NCI-H187 (cell line): ENCODE results near the gene VPS13D.

Experiments
- DNase-seq, 2 experiments: peaks; one replicate each; lab custom pipeline; 2025; lab: John Stamatoyannopoulos, UW

VPS13D gene

DNA sequence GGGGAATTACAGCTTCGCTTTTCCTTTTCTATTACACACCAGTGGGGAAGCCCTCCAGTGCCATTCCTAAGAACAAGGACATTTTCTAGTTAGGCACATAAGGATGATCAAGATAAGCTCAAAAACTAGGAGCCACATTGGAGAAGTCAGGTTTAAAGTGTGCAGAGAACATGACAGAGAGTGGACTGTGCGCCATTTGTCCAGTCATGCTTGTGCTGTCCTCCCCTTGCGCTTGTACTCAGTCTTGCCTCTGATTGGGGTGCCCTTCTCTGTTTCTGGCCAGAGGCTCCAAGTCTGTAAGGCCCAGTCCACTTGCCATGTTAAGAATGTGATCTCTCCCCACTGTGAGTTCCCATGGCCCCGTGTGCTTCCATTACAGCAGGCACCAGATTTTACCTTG lies 198.5 kb downstream of the VPS13D start:
- DNase-seq, result no peak

- no peak for DNase-seq
Observed at GRCh38 chr1:12430525-12430924, 200.7 kb downstream of the VPS13D start.

- no peak for DNase-seq
Observed at GRCh38 chr1:12432897-12433296, 203.1 kb downstream of the VPS13D start.

- no peak for DNase-seq
Observed at GRCh38 chr1:12433323-12434053, 203.7 kb downstream of the VPS13D start.

DNA sequence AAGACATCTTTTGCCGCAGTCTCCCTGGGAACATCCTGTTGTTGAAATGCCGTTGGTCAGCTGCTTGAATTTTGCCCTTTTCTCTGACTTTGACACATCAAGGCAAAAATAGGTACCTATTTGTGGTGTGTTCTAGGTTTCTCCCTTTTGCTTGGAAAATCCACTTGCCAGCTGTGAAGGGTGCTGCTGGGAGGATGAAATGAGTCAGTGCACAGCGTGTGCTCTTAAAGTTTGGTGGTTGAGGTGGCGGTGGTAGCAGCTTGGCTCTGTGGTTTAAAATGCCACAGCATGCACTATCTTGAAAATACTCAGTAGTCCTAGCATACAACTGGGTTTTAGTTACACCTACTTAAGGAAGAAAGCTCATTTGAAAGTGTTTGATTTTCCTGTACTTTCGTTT lies 204.3 kb downstream of the VPS13D start:
- DNase-seq, result no peak

GRCh38 chr1:12434686-12435085 lies 204.9 kb downstream of the VPS13D start:
- DNase-seq, result no peak

GRCh38 chr1:12435639-12436344 lies 206.0 kb downstream of the VPS13D start:
- no peak for DNase-seq

GRCh38 chr1:12436345-12436658 lies 206.5 kb downstream of the VPS13D start:
- no peak for DNase-seq

DNA sequence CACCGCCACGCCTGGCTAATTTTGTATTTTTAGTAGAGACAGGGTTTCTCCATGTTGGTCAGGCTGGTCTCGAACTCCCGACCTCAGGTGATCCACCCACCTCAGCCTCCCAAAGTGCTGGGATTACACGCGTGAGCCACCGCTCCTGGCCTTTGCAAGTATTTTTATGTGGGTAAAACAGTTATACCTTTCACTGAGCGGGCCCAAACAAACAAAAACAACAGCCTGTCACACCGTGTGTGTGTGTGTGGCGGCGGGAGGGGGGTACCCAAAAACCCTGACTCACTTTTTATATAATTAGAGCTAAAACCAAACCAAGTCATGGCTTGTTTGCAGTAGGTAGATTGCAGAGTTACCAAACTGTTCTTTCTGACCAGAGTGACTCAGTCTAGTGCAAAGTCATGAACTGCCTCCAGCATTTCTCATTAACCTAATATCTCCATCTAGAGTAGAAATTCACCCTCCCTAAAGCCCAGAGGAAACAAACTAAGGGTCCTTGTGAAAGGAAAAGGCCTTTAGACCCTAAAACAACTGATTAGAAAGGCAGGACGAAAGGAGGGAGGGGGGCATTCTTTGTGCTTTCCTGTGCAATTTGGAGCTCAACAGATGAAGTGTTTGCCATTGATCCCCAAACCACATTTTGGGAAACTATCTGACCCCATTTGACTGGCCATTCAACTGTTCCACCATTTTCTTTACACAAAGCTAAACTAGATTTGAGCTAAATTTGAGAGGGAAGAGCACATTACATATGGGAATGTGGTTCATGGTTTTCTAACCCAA lies 207.2 kb downstream of the VPS13D start:
- DNase-seq, result no peak

- no peak for DNase-seq
Observed at GRCh38 chr1:12437629-12438028, 207.8 kb downstream of the VPS13D start.

DNA sequence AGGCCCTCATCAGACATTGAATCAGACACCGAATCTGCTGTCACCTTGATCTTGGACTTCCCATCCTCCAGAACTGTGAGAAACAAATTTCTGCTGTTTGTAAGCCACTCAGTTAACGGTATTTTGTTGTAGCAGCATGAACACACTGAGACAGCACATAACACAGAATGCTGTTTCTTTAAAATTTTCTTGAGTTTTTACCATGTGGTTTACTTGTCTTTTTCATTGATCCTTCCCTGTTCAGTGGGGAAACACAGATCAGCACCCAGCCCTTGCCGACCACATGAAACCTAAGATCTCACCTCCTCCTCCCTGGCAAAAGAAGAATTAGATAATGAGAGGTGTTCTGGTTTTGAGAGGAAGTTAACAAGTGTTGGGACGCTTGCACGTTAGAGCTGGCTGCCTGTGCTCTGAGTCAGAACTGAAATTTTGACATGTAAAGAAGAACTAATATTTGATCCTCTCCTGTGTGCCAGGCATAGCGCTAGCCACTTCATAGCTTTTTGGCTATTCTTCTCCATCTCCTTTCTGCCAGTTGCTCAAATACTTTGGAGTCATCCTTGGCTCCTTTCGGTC lies 208.6 kb downstream of the VPS13D start:
- DNase-seq, result no peak

GRCh38 chr1:12439073-12439472 lies 209.2 kb downstream of the VPS13D start:
- no peak for DNase-seq

DNA sequence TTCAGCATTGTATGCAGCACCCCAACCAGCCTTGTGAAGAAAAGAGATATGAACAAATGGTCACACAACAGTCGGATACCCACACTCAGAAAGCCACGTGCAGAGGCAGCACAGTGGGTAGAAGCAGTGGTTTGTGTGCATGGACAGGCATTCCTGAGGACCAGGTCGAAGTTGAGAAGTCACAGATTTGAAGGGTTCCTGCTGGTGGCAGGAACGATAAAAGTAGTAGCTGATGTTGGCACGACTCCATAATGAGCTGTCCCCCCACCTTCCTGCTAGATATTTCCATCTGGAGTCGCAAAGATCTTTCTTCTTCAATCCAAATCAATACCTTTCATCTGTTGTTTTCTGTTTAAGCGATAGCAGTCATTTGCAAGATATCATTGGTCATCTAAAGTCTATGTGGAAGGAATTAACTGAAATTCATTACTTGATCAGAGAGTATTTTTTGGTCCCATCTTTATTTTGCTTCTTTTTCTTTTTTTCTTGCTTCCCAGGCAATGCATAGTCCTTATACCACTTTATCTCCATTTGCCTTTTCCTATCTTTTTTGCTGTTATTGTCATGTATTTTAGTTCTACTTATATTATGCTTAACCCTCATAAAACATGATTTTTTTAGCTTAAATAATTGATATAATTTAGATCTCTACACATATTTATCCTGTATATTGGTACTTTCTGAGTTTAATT lies 211.7 kb downstream of the VPS13D start:
- no peak for DNase-seq

- DNase-seq, result no peak
Observed at GRCh38 chr1:12442217-12442616, 212.4 kb downstream of the VPS13D start.

DNA sequence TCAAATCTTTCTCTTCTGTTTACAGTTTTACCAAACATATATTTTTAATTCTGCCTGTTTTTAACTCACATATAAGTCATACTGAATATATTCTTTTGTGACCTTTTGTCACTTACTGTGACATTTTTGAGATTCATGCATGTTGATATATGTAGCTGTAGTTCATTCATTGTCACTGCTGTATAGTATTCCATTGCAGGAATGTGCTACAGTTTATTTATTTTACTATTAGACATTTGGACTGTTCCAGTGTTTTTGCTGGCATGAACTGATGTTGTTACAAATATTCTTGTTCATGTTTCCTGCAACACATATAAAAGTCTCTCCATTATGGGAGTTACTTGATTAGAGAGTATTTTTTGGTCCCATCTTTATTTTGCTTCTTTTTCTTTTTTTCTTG lies 213.3 kb downstream of the VPS13D start:
- no peak for DNase-seq

- no peak for DNase-seq
Observed at GRCh38 chr1:12444329-12444841, 214.6 kb downstream of the VPS13D start.

DNA sequence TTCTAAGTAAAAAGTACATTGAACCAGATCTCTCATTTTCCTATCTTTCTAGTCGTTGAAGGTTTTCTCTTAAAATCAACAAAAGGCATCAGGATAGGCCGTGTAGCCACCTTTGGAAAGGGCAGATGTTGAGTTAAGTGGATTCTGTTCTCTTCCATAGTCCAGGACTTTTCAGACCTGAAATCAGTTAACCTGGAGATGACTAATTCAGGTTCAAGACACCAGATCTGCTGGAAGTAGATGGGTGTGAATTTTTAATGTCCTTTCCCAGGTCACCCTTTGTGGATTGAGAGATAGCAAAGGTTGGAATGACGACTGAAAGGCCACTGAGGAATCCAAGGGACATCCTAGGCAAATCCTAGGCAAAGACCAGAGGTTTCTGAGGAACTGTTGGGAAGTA lies 215.4 kb downstream of the VPS13D start:
- DNase-seq, result no peak

GRCh38 chr1:12446593-12446992 lies 216.8 kb downstream of the VPS13D start:
- DNase-seq, result no peak

DNA sequence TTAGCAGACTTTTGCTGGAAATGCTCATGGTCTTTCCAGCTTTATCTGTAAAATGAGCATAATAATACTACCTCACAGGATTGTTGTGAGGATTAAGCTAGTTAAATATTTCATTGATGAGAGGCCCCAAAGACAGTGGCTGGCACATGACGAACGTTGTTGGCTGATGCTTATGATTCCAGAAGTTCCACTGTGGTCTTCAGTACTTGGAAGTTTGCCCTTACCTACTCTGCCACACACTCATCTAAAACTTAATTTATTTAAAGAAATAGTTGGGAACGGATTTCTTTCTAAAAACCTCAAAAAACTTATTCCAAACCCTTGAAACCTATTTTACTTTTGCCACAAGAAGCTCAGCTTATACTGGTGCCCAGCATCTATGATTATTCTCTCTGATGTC lies 217.5 kb downstream of the VPS13D start:
- no peak for DNase-seq

GRCh38 chr1:12447849-12448312 lies 218.1 kb downstream of the VPS13D start:
- no peak for DNase-seq

DNA sequence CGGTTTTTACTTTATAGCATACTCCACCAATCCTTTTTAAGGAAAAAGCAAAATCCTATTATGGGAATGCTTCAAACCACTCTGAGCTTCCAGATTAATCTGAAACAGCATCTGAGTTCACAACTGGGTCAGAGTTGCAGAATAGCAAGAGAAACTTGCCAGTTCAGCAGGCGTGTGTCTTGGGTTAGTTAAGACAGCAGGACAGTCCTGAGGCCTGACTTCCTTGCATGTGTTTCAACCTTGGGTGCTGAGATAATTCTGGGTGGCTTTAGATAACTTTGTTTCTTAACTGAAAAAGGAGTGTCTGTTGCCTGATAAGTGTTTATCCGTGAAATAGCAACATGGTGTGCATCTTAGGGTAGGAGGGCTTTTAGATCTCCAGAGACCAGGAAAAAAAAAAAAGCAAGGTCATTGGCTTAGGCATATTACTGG lies 218.9 kb downstream of the VPS13D start:
- DNase-seq, result no peak
